ENCODE measurements around the gene EIF4A3. TPM values are rescaled to one million over a fixed set of nuclear protein-coding genes. Genes with fewer than 3 reads are reported as not detected.

The EIF4A3 gene
- total RNA-seq, 2 experiments from 2014 or later, result 259 to 313 TPM

GRCh38 chr17:80107231-80108021 is 39.5 kb downstream of the EIF4A3 start:
- no peaks in the 10 kb centered on the region for H3K9me2 ChIP-seq (ENCODE audit: insufficient read depth, low read length)
- H3K36me3 ChIP-seq (ENCODE audit: insufficient read depth, low read length), result no peaks in the 10 kb centered on the region
- H3K4me1 ChIP-seq (ENCODE audit: insufficient read depth, low read length, poor library complexity, severe bottlenecking), result peaks cover 7% of the 10 kb centered on the region
- POLR2A ChIA-PET, result interaction anchor here (0.7 kb wide), 1 partner anchor 252 kb away, joined by 4 read pairs; no protein-coding TSS in a partner anchor
- CTCF ChIA-PET (ENCODE audit: unreplicated experiment), result no interaction called here
- H3K27ac ChIP-seq (ENCODE audit: low read depth, low read length, poor library complexity, severe bottlenecking), result no peak overlapping the region
- no TSS peak for BruUV-seq (replicated peaks)
- no peak overlapping the region for H2AFZ ChIP-seq (ENCODE audit: low read length)
- H3K79me2 ChIP-seq (ENCODE audit: insufficient read depth, low read depth, low read length), result no peaks in the 10 kb centered on the region
- H3K4me3 ChIP-seq (ENCODE audit: low read depth, low read length, poor library complexity, severe bottlenecking), result no peak overlapping the region
- DNase-seq (ENCODE audit: low spot score), result no peak
- no peaks in the 10 kb centered on the region for H3K9me3 ChIP-seq (ENCODE audit: low read length)
- intact Hi-C loops (cut with micrococcal nuclease; ENCODE audit: unreplicated experiment), result no loop called here
- TF ChIP-seq EZH2phosphoT487 (IDR thresholded peaks at IDR 0.05; ENCODE audit: borderline replicate concordance, low read depth, low read length) (no peak), CTCF (conservative IDR thresholded peaks at IDR 0.05; ENCODE audit: low read length) (no peak)
- H4K20me1 ChIP-seq (ENCODE audit: insufficient read depth, low read length), result no peaks in the 10 kb centered on the region
- no peak overlapping the region for H3K4me2 ChIP-seq (ENCODE audit: low read length)

- Histone ChIP-seq H3K27ac (ENCODE audit: low read depth, low read length, poor library complexity, severe bottlenecking) (no peak overlapping the region), H3K36me3 (ENCODE audit: insufficient read depth, low read length) (no peaks in the 10 kb centered on the region), H3K79me2 (ENCODE audit: insufficient read depth, low read depth, low read length) (no peaks in the 10 kb centered on the region), H2AFZ (ENCODE audit: low read length) (no peak overlapping the region), H3K9me3 (ENCODE audit: low read length) (no peaks in the 10 kb centered on the region), H3K4me1 (ENCODE audit: insufficient read depth, low read length, poor library complexity, severe bottlenecking) (peaks cover 10% of the 10 kb centered on the region), H4K20me1 (ENCODE audit: insufficient read depth, low read length) (no peaks in the 10 kb centered on the region), H3K4me3 (ENCODE audit: low read depth, low read length, poor library complexity, severe bottlenecking) (no peak overlapping the region), H3K4me2 (ENCODE audit: low read length) (no peak overlapping the region), H3K9me2 (ENCODE audit: insufficient read depth, low read length) (no peaks in the 10 kb centered on the region)
- intact Hi-C loops (cut with micrococcal nuclease; ENCODE audit: unreplicated experiment), result no loop called here
- ChIA-PET CTCF (ENCODE audit: unreplicated experiment) (no interaction called here), POLR2A (no interaction called here)
- BruUV-seq (replicated peaks), result no TSS peak
- no peak for TF ChIP-seq EZH2phosphoT487 (IDR thresholded peaks at IDR 0.05; ENCODE audit: borderline replicate concordance, low read depth, low read length)
- no peak for TF ChIP-seq CTCF (conservative IDR thresholded peaks at IDR 0.05; ENCODE audit: low read length)
- DNase-seq (ENCODE audit: low spot score), result no peak
Measured at GRCh38 chr17:80106751-80107150, 40.2 kb downstream of the EIF4A3 start.

- no TSS peak for BruUV-seq (replicated peaks)
- TF ChIP-seq CTCF (conservative IDR thresholded peaks at IDR 0.05; ENCODE audit: low read length) (no peak), EZH2phosphoT487 (IDR thresholded peaks at IDR 0.05; ENCODE audit: borderline replicate concordance, low read depth, low read length) (no peak)
- no peaks in the 10 kb centered on the region for H3K36me3 ChIP-seq (ENCODE audit: insufficient read depth, low read length)
- H4K20me1 ChIP-seq (ENCODE audit: insufficient read depth, low read length), result no peaks in the 10 kb centered on the region
- no peak overlapping the region for H2AFZ ChIP-seq (ENCODE audit: low read length)
- peaks cover 10% of the 10 kb centered on the region for H3K4me1 ChIP-seq (ENCODE audit: insufficient read depth, low read length, poor library complexity, severe bottlenecking)
- H3K4me2 ChIP-seq (ENCODE audit: low read length), result no peak overlapping the region
- no peak for DNase-seq (ENCODE audit: low spot score)
- no peaks in the 10 kb centered on the region for H3K79me2 ChIP-seq (ENCODE audit: insufficient read depth, low read depth, low read length)
- ChIA-PET CTCF (ENCODE audit: unreplicated experiment) (no interaction called here), POLR2A (no interaction called here)
- H3K9me3 ChIP-seq (ENCODE audit: low read length), result no peaks in the 10 kb centered on the region
- H3K27ac ChIP-seq (ENCODE audit: low read depth, low read length, poor library complexity, severe bottlenecking), result no peak overlapping the region
- no peak overlapping the region for H3K4me3 ChIP-seq (ENCODE audit: low read depth, low read length, poor library complexity, severe bottlenecking)
- H3K9me2 ChIP-seq (ENCODE audit: insufficient read depth, low read length), result no peaks in the 10 kb centered on the region
- intact Hi-C loops (cut with micrococcal nuclease; ENCODE audit: unreplicated experiment), result no loop called here
Measured at GRCh38 chr17:80106176-80106575, 40.8 kb downstream of the EIF4A3 start.
